ENCODE measurements around the gene ZNF407. TPM values are rescaled to one million over a fixed set of nuclear protein-coding genes. Genes with fewer than 3 reads are reported as not detected.
A peak's percentile ranks its signal among the peaks of the same experiment; 100 is the strongest.

ZNF407 gene
- total and polyA plus RNA-seq, 7 experiments from 2014 or later: 6.8 to 31.3 (median 27.9) TPM

DNA sequence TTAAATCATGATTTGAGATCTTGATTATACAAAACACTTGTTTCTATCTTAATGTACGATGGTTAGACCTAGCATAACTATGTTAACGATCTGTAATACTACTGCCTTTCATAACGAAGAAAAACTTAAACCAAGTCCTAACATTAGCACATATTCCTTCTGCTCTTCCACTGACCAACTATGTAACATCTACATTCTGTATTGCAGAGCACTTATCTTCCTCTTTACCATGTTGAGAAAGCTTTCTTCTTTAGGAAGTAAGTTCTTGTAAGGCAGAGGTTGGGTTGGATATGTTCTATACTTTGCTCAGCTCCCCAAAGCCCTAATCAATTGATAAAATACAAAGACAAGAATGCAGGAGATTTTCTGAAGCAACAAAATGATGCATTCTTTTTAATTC is 7.9 kb upstream of the ZNF407 start:
- Histone ChIP-seq H3K27ac (ENCODE audit: low read depth, low read length) (no peak overlapping the region), H3K27me3 (ENCODE audit: control insufficient read depth in 2 of 2, insufficient read depth in 2 of 2, low read length in 2 of 2) (no peaks in the 10 kb centered on the region), H3K9me3 (ENCODE audit: control insufficient read depth in 2 of 3, low read length in 3 of 3) (no peaks in the 10 kb centered on the region), H3K4me1 (ENCODE audit: control insufficient read depth in 2 of 2, insufficient read depth in 2 of 2, low read length in 2 of 2) (no peaks in the 10 kb centered on the region), H3K4me3 (ENCODE audit: low read length) (no peak overlapping the region), H3K36me3 (ENCODE audit: control insufficient read depth in 2 of 3, insufficient read depth in 3 of 3, low read length in 3 of 3) (peaks cover 0 to 12% (median 0%) of the 10 kb centered on the region in 3 experiments)
- Mint-ChIP-seq H3K27ac (peak overlapping the region in 2 of 9 donors; percentile 9 to 25), H3K27me3 (peaks cover 0 to 14% (median 6%) of the 10 kb centered on the region in 5 donors), H3K4me3 (no peak overlapping the region), H3K36me3 (peaks cover 4 to 27% (median 20%) of the 10 kb centered on the region in 5 donors), H3K4me1 (peaks cover 4 to 22% (median 10%) of the 10 kb centered on the region in 7 donors), H3K9me3 (peaks cover 0 to 17% (median 3%) of the 10 kb centered on the region in 11 donors)
- ChIA-PET CTCF (no interaction called here), POLR2A (interaction anchor here (1.7 kb wide), 1 partner anchor 8 kb away, joined by 5 read pairs; the partner anchor contains the start of gene ZNF407)
- intact Hi-C loops (cut with micrococcal nuclease): no loop called here
- DNase-seq (no peak), ATAC-seq (peak; percentile 48)

DNA sequence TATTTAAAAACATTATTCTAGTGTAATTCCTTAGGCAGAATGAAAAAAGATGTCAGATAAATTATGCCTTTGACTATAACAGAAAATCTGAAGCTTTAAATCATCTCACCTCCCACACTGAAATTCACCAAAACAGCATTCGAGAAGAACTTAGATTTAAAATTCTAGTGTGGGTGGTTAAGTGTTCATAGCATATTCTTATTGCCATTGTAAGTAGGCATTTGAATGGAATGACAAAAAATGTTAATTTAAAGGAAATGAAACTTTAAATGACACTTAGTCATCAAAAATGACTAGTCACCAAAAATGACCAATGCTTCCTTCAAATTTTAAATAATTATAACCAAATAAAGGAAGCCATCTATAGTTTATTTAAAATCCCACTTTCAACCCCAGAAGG is 7.0 kb upstream of the ZNF407 start:
- Histone ChIP-seq H3K36me3 (ENCODE audit: control insufficient read depth in 2 of 3, insufficient read depth in 3 of 3, low read length in 3 of 3) (peaks cover 0 to 14% (median 0%) of the 10 kb centered on the region in 3 experiments), H3K27ac (ENCODE audit: low read depth, low read length) (no peak overlapping the region), H3K9me3 (ENCODE audit: control insufficient read depth in 2 of 3, low read length in 3 of 3) (no peaks in the 10 kb centered on the region), H3K27me3 (ENCODE audit: control insufficient read depth in 2 of 2, insufficient read depth in 2 of 2, low read length in 2 of 2) (no peaks in the 10 kb centered on the region), H3K4me1 (ENCODE audit: control insufficient read depth in 2 of 2, insufficient read depth in 2 of 2, low read length in 2 of 2) (peaks cover 4 to 6% of the 10 kb centered on the region in 2 donors), H3K4me3 (ENCODE audit: low read length) (no peak overlapping the region)
- H3K27ac Mint-ChIP-seq: no peak overlapping the region
- ATAC-seq (peak; percentile 26), DNase-seq (no peak)
- peaks cover 0 to 14% (median 0%) of the 10 kb centered on the region in 5 donors for H3K27me3 Mint-ChIP-seq
- ChIA-PET POLR2A (interaction anchor here (0.6 kb wide), 1 partner anchor 620 kb away, joined by 4 read pairs; the partner anchor contains the start of gene TSHZ1), CTCF (no interaction called here)
- peaks cover 5 to 35% (median 29%) of the 10 kb centered on the region in 5 donors for H3K36me3 Mint-ChIP-seq
- peaks cover 0 to 25% (median 3%) of the 10 kb centered on the region in 11 donors for H3K9me3 Mint-ChIP-seq
- no peak overlapping the region for H3K4me3 Mint-ChIP-seq
- H3K4me1 Mint-ChIP-seq: peaks cover 12 to 30% (median 18%) of the 10 kb centered on the region in 7 donors
- intact Hi-C loops (cut with micrococcal nuclease): no loop called here

DNA sequence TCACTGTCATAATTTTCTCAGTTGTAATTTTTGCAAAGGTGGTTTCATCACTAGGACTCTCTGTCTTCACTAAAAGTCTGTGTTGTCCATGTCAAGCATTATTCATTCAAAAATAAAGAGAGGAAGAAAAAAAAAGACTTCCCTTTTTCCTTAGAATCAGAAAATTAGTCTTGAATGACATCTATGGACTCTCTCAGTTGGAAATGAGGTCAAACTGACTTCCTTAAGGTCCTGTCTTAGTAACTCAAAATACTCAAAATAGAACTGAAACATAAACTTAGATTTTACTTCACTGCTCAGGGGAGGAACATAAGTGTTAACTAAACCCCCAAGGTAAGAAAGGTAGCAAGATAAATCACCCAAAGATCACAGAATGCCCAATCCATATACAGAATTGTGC is 2.2 kb upstream of the ZNF407 start:
- intact Hi-C loops (cut with micrococcal nuclease): loop anchor here (5.0 kb wide), 3 partner anchors 223 to 1897 kb away; no protein-coding TSS in a partner anchor
- Mint-ChIP-seq H3K27ac (peak overlapping the region in 8 of 9 donors; percentile 4 to 99 (median 76)), H3K36me3 (peaks cover 5 to 38% (median 31%) of the 10 kb centered on the region in 5 donors), H3K27me3 (no peaks in the 10 kb centered on the region), H3K4me1 (peaks cover 19 to 52% (median 45%) of the 10 kb centered on the region in 7 donors), H3K9me3 (peaks cover 0 to 25% (median 3%) of the 10 kb centered on the region in 11 donors), H3K4me3 (peak overlapping the region; percentile 31 to 95 (median 73))
- no peak overlapping the region for H3K27ac ChIP-seq (ENCODE audit: low read depth, low read length)
- H3K36me3 ChIP-seq (ENCODE audit: control insufficient read depth in 2 of 3, insufficient read depth in 3 of 3, low read length in 3 of 3): peaks cover 0 to 23% (median 0%) of the 10 kb centered on the region in 3 experiments
- POLR2A ChIA-PET: interaction anchor here (4.6 kb wide), 1 partner anchor 36 kb away, joined by 70 read pairs; no protein-coding TSS in a partner anchor
- no peaks in the 10 kb centered on the region for H3K27me3 ChIP-seq (ENCODE audit: control insufficient read depth in 2 of 2, insufficient read depth in 2 of 2, low read length in 2 of 2)
- DNase-seq: no peak
- no peak for ATAC-seq
- H3K9me3 ChIP-seq (ENCODE audit: control insufficient read depth in 2 of 3, low read length in 3 of 3): no peaks in the 10 kb centered on the region
- H3K4me1 ChIP-seq (ENCODE audit: control insufficient read depth in 2 of 2, insufficient read depth in 2 of 2, low read length in 2 of 2): peaks cover 26 to 27% of the 10 kb centered on the region in 2 donors
- CTCF ChIA-PET: no interaction called here
- no peak overlapping the region for H3K4me3 ChIP-seq (ENCODE audit: low read length)

DNA sequence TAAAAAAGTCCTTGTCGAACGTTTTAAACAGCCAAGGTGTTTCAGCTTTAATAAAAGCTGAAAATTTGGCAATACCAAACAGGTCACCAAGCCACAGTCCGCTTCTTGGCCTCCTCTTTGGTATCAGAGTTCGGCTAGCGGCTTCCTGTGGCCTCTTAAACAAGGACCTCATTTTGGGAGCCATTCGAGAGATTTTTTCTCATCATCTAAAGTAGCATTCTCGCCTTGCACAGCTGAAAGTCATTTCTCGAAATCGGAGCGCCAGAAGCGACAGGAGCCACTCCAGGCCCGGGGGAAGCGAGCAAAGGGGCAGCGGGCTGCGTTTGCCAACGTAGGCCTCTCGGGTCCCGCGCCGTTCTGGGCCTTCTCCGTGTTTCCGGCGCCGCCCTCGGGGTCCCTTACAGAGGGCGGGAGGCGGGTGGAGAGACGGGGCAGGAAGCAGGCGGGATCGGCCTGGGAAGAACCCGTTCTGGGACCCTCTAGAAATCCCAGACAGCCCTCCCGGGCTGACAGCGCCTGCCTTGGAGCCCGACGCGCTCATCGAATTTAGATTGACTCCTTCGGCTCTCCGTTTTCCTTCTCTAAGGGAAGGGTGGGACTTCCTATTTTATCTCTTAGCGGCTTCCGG is 522 bp upstream of the ZNF407 start:
- peak; percentile 63 for ATAC-seq
- intact Hi-C loops (cut with micrococcal nuclease): loop anchor here (1.0 to 5.0 kb wide), 15 partner anchors 34 to 1896 kb away; partner anchors contain the start of genes TIMM21 (in 2 of the 2), PTGR3 (in 1 of the 2) and TSHZ1 (in 1 of the 2)
- CTCF ChIA-PET: interaction anchor here (0.6 kb wide), 1 partner anchor 241 kb away, joined by 3 read pairs; no protein-coding TSS in a partner anchor
- Histone ChIP-seq H3K4me3 (ENCODE audit: low read length) (peak overlapping the region; percentile 100), H3K27me3 (ENCODE audit: control insufficient read depth in 2 of 2, insufficient read depth in 2 of 2, low read length in 2 of 2) (no peaks in the 10 kb centered on the region), H3K27ac (ENCODE audit: low read depth, low read length) (peak overlapping the region; percentile 88), H3K4me1 (ENCODE audit: control insufficient read depth in 2 of 2, insufficient read depth in 2 of 2, low read length in 2 of 2) (peaks cover 26 to 27% of the 10 kb centered on the region in 2 donors), H3K9me3 (ENCODE audit: control insufficient read depth in 2 of 3, low read length in 3 of 3) (no peaks in the 10 kb centered on the region), H3K36me3 (ENCODE audit: control insufficient read depth in 2 of 3, insufficient read depth in 3 of 3, low read length in 3 of 3) (peaks cover 0 to 23% (median 0%) of the 10 kb centered on the region in 3 experiments)
- H3K4me1 Mint-ChIP-seq: peaks cover 31 to 69% (median 61%) of the 10 kb centered on the region in 7 donors
- H3K9me3 Mint-ChIP-seq: peaks cover 0 to 25% (median 4%) of the 10 kb centered on the region in 11 donors
- no peaks in the 10 kb centered on the region for H3K27me3 Mint-ChIP-seq
- peak overlapping the region; percentile 95 to 99 (median 98) for H3K27ac Mint-ChIP-seq
- peak in 3 of 9 donors; percentile 61 to 75 (median 67) for DNase-seq
- POLR2A ChIA-PET: interaction anchor here (0.7 to 4.6 kb wide), 21 partner anchors 8 to 1854 kb away, joined by 3 to 70 read pairs (median 5); partner anchors contain the start of genes CNDP2, PTGR3 and TSHZ1
- H3K4me3 Mint-ChIP-seq: peak overlapping the region; percentile 89 to 96 (median 95)
- H3K36me3 Mint-ChIP-seq: peaks cover 5 to 45% (median 40%) of the 10 kb centered on the region in 5 donors

DNA sequence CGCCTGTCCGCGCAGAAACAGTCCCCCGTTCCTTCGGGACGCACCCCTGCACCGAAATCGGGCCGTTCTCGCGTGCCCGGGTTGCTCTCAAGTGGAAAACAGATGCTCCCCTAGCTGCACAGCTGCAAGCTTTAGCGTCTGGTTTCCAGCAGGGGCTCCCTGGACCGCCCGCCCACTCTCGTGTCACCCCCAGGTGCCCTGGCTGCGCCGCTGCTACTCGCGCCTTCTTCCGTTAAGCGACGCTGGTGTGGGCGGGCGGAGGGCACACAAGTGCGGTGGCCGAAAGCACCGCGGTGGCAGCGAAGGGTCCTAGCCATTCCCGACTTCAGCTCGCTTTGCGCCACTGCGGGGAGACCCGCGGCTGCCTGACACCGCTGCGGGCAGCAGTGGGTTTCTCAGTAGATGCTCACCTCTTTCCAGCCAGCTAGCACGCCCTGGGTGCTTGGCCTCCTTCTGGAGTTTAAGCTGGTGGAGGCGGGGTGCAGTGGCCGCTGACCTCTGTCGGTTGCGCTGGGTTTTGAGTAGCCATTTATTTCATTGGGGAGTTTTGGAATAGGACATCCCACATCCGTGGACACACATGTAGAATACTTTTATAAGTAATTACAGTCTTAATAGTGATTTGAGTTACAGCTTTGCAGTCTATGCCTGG is 806 bp downstream of the ZNF407 start:
- Histone ChIP-seq H3K27me3 (ENCODE audit: control insufficient read depth in 2 of 2, insufficient read depth in 2 of 2, low read length in 2 of 2) (no peaks in the 10 kb centered on the region), H3K4me3 (ENCODE audit: low read length) (peak overlapping the region; percentile 100), H3K4me1 (ENCODE audit: control insufficient read depth in 2 of 2, insufficient read depth in 2 of 2, low read length in 2 of 2) (peaks cover 26 to 27% of the 10 kb centered on the region in 2 donors), H3K27ac (ENCODE audit: low read depth, low read length) (peak overlapping the region; percentile 88), H3K9me3 (ENCODE audit: control insufficient read depth in 2 of 3, low read length in 3 of 3) (no peaks in the 10 kb centered on the region), H3K36me3 (ENCODE audit: control insufficient read depth in 2 of 3, insufficient read depth in 3 of 3, low read length in 3 of 3) (peaks cover 0 to 17% (median 0%) of the 10 kb centered on the region in 3 experiments)
- H3K4me1 Mint-ChIP-seq: peaks cover 34 to 77% (median 61%) of the 10 kb centered on the region in 7 donors
- peak overlapping the region; percentile 95 to 99 (median 98) for H3K27ac Mint-ChIP-seq
- CTCF ChIA-PET: interaction anchor here (0.8 kb wide), 1 partner anchor 26 kb away, joined by 3 read pairs; no protein-coding TSS in a partner anchor
- peak overlapping the region; percentile 89 to 96 (median 95) for H3K4me3 Mint-ChIP-seq
- peak; percentile 41 to 77 (median 70) for DNase-seq
- no peaks in the 10 kb centered on the region for H3K27me3 Mint-ChIP-seq
- POLR2A ChIA-PET: interaction anchor here (0.7 to 4.6 kb wide), 14 partner anchors 9 to 611 kb away, joined by 3 to 70 read pairs (median 4); partner anchors contain the start of genes PTGR3 and TSHZ1
- peak; percentile 70 for ATAC-seq
- H3K9me3 Mint-ChIP-seq: peaks cover 0 to 17% (median 1%) of the 10 kb centered on the region in 11 donors
- intact Hi-C loops (cut with micrococcal nuclease): loop anchor here (1.0 to 5.0 kb wide), 4 partner anchors 102 to 1894 kb away; partner anchors contain the start of gene CNDP2 (in 1 of the 2)
- H3K36me3 Mint-ChIP-seq: peaks cover 5 to 32% (median 29%) of the 10 kb centered on the region in 5 donors

DNA sequence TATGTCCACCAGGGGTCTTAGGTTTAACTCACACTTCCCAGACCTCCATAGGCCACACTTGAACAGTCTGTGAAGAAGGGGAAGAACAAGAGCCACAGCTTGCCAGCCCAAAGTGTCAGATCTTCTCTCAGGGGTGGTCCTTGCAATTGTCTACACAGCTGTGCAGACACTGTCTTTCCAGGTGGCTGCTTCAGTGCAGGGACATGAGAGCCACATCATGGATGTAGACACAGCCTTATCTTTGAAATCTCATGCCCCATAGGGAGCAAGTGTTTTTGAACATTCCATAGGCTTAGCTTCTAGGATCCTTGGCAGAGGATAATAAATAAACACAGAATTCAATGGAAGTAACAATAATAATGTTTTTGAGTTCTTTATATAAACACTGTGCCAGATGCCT is 6.7 kb downstream of the ZNF407 start:
- Histone ChIP-seq H3K4me3 (ENCODE audit: low read length) (no peak overlapping the region), H3K27me3 (ENCODE audit: control insufficient read depth in 2 of 2, insufficient read depth in 2 of 2, low read length in 2 of 2) (no peaks in the 10 kb centered on the region), H3K4me1 (ENCODE audit: control insufficient read depth in 2 of 2, insufficient read depth in 2 of 2, low read length in 2 of 2) (peaks cover 0 to 5% of the 10 kb centered on the region in 2 donors), H3K9me3 (ENCODE audit: control insufficient read depth in 2 of 3, low read length in 3 of 3) (no peaks in the 10 kb centered on the region), H3K36me3 (ENCODE audit: control insufficient read depth in 2 of 3, insufficient read depth in 3 of 3, low read length in 3 of 3) (no peaks in the 10 kb centered on the region), H3K27ac (ENCODE audit: low read depth, low read length) (no peak overlapping the region)
- peaks cover 0 to 2% (median 0%) of the 10 kb centered on the region in 11 donors for H3K9me3 Mint-ChIP-seq
- intact Hi-C loops (cut with micrococcal nuclease): no loop called here
- no peak for ATAC-seq
- DNase-seq: no peak
- peaks cover 19 to 66% (median 54%) of the 10 kb centered on the region in 7 donors for H3K4me1 Mint-ChIP-seq
- peaks cover 0 to 19% (median 12%) of the 10 kb centered on the region in 5 donors for H3K36me3 Mint-ChIP-seq
- ChIA-PET CTCF (interaction anchor here (1.0 kb wide), 1 partner anchor 53 kb away, joined by 3 read pairs; no protein-coding TSS in a partner anchor), POLR2A (no interaction called here)
- no peaks in the 10 kb centered on the region for H3K27me3 Mint-ChIP-seq
- no peak overlapping the region for H3K4me3 Mint-ChIP-seq
- H3K27ac Mint-ChIP-seq: no peak overlapping the region
